Activated CD4-positive, alpha-beta memory T cell treated with anti-CD3 and anti-CD28 coated beads, Interleukin-2, amount 10 ng/mL, durations not matched to agents 7 days and 5 days (primary cell): Measurements from ENCODE around the gene CLCNKB. TPM values are rescaled to one million over a fixed set of nuclear protein-coding genes. Genes with fewer than 3 reads are reported as not detected.
"Not testable (repeated sequence)": the region's sequence is repeated elsewhere in the genome, so short reads cannot be mapped to it uniquely, and the experiment has no call there.

Experiments
- CTCF ChIA-PET: fragments of 350-600 bp; sonication (Branson Sonifier 250); formaldehyde crosslinking; loops from one replicate; lab custom pipeline; 2021; ENCODE audit warnings: antibody characterized with exemption, inconsistent platforms; lab: Charles Lee
- POLR2A ChIA-PET: fragments of 350-600 bp; sonication (Branson Sonifier 250); formaldehyde crosslinking; loops from one replicate; lab custom pipeline; 2021; ENCODE audit warnings: antibody characterized with exemption; lab: Charles Lee
- DNase-seq: peaks from one replicate; pipeline ENCODE4 v3.0.0-alpha.2; 2020
- H3K27ac Mint-ChIP-seq: one replicate; pipeline ENCODE4 v1.8.0; 2021; ENCODE audit warnings: mild to moderate bottlenecking, mixed read lengths
- H3K27me3 Mint-ChIP-seq: one replicate; pipeline ENCODE4 v1.8.0; 2021; ENCODE audit warnings: mixed read lengths
- H3K36me3 Mint-ChIP-seq: one replicate; pipeline ENCODE4 v1.8.0; 2021; ENCODE audit warnings: low read depth, mixed read lengths
- H3K4me1 Mint-ChIP-seq: one replicate; pipeline ENCODE4 v1.8.0; 2021; ENCODE audit warnings: mixed read lengths
- H3K4me3 Mint-ChIP-seq: one replicate; pipeline ENCODE4 v1.8.0; 2021; ENCODE audit warnings: mild to moderate bottlenecking, mixed read lengths
- H3K9me3 Mint-ChIP-seq: one replicate; pipeline ENCODE4 v1.8.0; 2021; ENCODE audit warnings: mixed read lengths
- total RNA-seq, 2 experiments: library from RNA; stranded (reverse); gene quantifications; one replicate each; pipeline ENCODE4 v1.2.3, GENCODE V29; 2021

The CLCNKB gene
- total RNA-seq, 2 experiments from 2014 or later: not detected

DNA sequence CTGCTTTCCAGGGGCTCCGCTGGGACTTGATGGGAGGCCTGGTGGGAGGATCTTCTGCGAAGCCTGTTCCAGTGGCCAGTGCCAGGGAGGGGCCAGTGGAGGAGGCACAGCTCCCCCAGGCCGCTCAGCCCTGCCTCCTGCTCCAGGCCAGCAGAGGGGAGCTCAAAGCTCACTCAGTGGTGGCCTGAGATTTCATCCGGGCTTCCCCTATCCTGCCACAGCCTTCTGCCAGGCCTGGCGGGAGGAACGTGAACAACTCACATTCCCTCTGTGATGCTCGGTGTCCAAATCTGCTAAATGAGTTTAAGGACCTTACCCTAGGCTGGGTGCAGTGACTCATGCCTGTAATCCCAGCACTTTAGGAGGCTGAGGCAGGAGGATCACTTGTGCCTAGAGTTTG, 3.3 kb downstream of the CLCNKB start:
- no peak for DNase-seq
- no peaks in the 10 kb centered on the region for H3K4me1 Mint-ChIP-seq
- ChIA-PET CTCF (interaction anchor here (1.3 kb wide), 1 partner anchor 36 kb away, joined by 4 read pairs; no protein-coding TSS in a partner anchor), POLR2A (interaction anchor here (1.2 kb wide), 1 partner anchor 98 kb away, joined by 3 read pairs; no protein-coding TSS in a partner anchor)
- no peak overlapping the region for H3K4me3 Mint-ChIP-seq
- H3K36me3 Mint-ChIP-seq: no peaks in the 10 kb centered on the region
- peaks cover 9% of the 10 kb centered on the region for H3K27me3 Mint-ChIP-seq
- no peak overlapping the region for H3K27ac Mint-ChIP-seq
- H3K9me3 Mint-ChIP-seq: no peaks in the 10 kb centered on the region

DNA sequence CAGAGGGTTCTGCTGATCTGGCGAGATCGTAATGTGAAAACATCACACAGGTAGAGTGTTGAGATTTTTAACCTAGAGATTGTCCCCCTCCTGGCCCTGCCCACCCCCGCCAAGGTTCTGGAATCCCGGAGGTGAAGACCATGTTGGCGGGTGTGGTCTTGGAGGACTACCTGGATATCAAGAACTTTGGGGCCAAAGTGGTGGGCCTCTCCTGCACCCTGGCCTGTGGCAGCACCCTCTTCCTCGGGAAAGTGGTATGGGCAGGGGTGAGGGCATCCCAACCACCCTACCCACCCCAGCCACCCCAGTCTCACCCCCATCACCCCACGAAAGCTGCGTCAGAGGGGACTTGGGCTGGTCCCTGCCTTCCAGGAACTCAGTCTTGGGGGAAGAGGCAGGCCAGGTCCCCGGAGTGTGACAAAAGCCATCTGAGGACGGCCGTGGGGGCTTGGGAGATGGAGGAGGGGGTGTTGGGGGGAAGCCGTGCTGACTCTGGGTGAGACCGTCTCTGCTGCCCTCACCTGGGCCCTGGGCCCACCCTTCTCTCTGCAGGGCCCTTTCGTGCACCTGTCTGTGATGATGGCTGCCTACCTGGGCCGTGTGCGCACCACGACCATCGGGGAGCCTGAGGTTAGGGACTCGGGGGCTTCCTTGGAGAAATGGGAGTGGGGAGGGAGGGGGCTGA, 4.4 kb downstream of the CLCNKB start:
- ChIA-PET CTCF (interaction anchor here (1.3 kb wide), 1 partner anchor 35 kb away, joined by 4 read pairs; no protein-coding TSS in a partner anchor), POLR2A (interaction anchor here (1.2 kb wide), 1 partner anchor 99 kb away, joined by 3 read pairs; no protein-coding TSS in a partner anchor)
- Mint-ChIP-seq H3K9me3 (no peaks in the 10 kb centered on the region), H3K36me3 (no peaks in the 10 kb centered on the region), H3K27me3 (peaks cover 9% of the 10 kb centered on the region), H3K4me1 (no peaks in the 10 kb centered on the region), H3K4me3 (no peak overlapping the region), H3K27ac (no peak overlapping the region)
- no peak for DNase-seq

DNA sequence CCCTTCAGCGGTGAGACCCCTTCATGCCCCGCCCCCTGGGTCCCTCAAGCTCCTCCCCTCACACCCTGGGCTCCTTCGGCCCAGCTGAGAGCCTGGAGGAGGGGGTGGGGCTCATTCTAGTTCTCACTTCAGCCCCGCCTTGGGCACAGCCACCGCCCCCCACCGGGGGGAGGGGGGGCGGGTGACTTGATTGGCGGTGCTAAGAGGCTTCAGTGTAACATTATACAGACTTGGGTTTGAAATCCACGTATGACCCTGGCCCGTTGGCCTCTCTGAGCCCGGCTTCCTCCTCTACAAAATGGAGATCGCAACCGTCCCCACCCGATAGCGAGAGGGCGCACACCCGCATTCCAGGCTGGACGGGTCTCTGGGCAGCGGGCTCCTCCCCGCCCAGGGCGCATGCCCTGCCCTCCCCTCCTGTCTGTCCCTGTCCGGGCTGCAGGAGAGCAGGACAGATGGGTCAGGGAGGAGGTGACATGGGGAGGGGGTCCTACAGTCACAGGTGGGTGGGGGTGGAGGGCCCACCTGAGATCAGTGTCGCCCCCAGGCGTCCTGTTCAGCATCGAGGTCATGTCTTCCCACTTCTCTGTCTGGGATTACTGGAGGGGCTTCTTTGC, 5.1 kb downstream of the CLCNKB start:
- Mint-ChIP-seq H3K4me3 (no peak overlapping the region), H3K27ac (no peak overlapping the region), H3K9me3 (no peaks in the 10 kb centered on the region), H3K4me1 (no peaks in the 10 kb centered on the region), H3K27me3 (peaks cover 9% of the 10 kb centered on the region), H3K36me3 (no peaks in the 10 kb centered on the region)
- POLR2A ChIA-PET: no interaction called here
- CTCF ChIA-PET: no interaction called here
- no peak for DNase-seq

DNA sequence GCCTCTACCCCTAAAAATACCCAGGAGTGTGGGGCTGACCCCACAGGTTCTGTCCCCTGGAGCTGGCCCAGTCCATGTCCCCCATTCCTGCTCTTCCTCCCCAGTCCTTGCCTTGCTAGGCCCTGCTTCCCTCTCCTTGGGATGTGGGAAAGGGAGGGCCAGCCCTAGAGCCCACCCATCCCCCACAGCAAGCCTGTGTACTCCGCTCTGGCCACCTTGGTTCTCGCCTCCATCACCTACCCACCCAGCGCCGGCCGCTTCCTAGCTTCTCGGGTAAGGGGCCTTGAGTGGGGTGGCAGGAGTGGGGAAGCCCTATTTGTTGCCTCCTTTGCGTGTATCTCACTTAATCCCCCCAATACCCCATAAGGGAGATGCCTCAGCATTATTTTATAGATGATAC, 6.7 kb downstream of the CLCNKB start:
- Mint-ChIP-seq H3K4me1 (peaks cover 4% of the 10 kb centered on the region), H3K9me3 (no peaks in the 10 kb centered on the region), H3K36me3 (no peaks in the 10 kb centered on the region), H3K4me3 (no peak overlapping the region), H3K27ac (no peak overlapping the region), H3K27me3 (peaks cover 9% of the 10 kb centered on the region)
- ChIA-PET CTCF (no interaction called here), POLR2A (no interaction called here)
- no peak for DNase-seq

DNA sequence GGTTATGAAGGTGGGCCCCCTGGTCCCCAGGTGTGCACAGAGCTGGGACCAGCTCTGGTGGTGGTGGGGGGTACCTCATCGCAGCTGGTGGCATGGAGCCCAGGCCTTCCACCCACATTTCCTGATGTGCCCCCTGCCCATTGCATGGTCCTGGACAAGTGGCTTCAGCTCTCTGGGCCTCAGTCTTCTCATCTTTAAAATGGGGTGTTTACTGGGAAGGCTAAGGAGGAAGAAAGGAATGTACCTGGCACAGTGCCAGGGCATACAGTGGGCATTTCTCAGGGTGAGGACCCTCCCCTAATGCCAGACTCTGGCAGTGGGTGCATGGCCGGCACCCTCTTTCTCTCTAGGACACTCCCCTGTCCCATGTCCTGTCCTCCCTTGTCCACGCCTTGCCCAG, 7.5 kb downstream of the CLCNKB start:
- Mint-ChIP-seq H3K27me3 (peaks cover 9% of the 10 kb centered on the region), H3K4me3 (no peak overlapping the region), H3K27ac (no peak overlapping the region), H3K4me1 (peaks cover 8% of the 10 kb centered on the region), H3K36me3 (no peaks in the 10 kb centered on the region), H3K9me3 (no peaks in the 10 kb centered on the region)
- POLR2A ChIA-PET: no interaction called here
- DNase-seq: no peak
- CTCF ChIA-PET: no interaction called here

DNA sequence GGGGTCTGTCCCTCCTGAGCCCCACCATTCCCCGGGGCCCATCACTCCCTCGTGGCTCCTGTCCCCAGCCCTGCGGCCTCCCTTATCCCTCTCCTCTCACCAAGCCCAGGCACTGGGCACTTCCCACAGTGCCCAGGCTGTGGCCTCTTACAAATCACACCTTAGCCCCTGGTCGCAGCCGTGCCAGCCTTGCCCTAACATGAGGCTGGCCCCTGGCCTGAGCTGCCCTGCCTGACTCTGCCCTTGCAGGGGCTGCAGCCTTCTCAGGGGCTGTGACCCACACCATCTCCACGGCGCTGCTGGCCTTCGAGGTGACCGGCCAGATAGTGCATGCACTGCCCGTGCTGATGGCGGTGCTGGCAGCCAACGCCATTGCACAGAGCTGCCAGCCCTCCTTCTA, 8.4 kb downstream of the CLCNKB start:
- H3K27me3 Mint-ChIP-seq, H3K36me3 Mint-ChIP-seq, POLR2A ChIA-PET, H3K27ac Mint-ChIP-seq, DNase-seq, CTCF ChIA-PET, H3K9me3 Mint-ChIP-seq, H3K4me3 Mint-ChIP-seq: not testable (repeated sequence)
- H3K4me1 Mint-ChIP-seq: peaks cover 11% of the 10 kb centered on the region

DNA sequence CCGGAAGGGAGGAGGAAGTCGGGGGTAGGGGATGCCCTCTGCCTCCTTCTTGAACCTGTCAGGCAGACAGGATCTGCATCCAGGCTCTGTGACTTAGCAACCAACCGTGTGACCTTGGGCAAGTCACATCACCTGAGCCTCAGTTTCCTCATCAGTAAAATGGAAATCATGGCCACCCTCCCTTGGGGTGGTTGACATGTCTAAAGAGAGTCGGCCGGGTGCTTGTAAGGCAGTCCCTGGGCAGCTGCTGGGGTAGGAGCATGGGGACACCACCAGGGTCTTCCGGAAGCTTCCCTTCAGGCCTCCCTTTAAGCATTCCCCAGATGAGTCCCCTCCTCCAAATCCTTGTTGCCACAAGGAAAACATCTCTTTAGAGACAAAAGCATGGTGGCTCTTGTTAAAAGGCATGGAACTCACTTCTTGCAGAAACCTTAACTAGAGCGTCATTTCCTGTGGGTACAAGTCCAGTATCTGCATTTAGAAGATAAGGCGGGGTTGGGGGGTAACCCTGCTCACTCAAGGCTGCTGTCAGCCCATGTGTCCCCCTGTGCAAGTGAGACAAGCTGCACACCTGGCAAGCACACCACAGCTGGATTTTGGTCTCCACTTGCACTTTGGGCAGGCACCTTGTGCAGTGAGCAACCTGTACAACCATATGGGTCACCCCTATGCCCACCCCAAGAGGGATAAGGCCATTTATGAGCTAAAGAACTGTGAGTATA, 10.4 kb downstream of the CLCNKB start:
- no peak for DNase-seq
- H3K4me3 Mint-ChIP-seq: no peak overlapping the region
- H3K36me3 Mint-ChIP-seq: no peaks in the 10 kb centered on the region
- CTCF ChIA-PET: interaction anchor here (0.8 to 3.0 kb wide), 8 partner anchors 13 to 262 kb away, joined by 3 to 16 read pairs (median 3); partner anchors contain the start of gene FAM131C
- POLR2A ChIA-PET: no interaction called here
- H3K4me1 Mint-ChIP-seq: peaks cover 11% of the 10 kb centered on the region
- H3K27ac Mint-ChIP-seq: no peak overlapping the region
- peaks cover 3% of the 10 kb centered on the region for H3K27me3 Mint-ChIP-seq
- no peaks in the 10 kb centered on the region for H3K9me3 Mint-ChIP-seq

DNA sequence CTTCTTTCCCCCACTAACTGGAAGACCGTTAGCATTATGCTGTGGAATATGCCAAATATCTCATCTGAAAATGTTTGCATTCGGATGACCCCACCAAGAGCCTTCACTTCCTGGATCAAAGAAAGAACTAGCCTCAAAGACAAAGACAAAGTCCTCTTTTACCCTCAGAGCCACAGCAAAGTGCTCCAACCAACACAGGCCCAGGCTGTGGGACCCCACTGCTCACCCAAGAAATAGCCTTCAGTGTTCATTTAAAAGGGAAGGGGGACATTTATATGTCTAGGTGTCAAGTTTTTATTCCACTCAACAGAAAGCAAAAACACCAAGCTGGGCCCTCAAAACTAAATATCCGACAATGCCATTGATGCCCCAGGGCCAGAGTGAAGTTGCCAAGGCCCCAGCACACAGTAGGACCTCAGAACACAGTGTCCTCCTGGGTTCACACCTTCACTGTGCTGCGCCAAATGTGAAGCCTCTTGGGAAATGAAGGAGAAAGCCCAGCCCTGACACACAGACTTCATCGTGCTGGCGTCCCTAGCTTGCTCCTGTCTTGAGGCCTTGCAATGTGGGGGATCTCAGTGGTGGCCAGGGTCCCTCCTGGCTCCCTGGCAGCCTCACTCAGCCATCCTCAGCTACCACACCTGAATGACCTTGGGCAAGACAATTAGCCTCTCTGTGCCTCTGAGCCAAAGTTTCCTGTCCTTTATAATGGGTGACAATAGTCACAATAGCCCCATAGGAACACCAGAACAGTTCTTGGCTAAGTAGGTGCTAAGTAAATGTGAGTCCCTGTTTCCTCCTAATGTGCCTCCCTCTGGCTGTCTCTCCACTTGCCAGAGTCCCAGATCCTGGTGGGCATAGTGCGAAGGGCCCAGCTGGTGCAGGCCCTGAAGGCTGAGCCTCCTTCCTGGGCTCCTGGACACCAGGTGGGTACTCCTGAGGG, 11.3 kb downstream of the CLCNKB start:
- no peak for DNase-seq
- no peak overlapping the region for H3K27ac Mint-ChIP-seq
- no peaks in the 10 kb centered on the region for H3K27me3 Mint-ChIP-seq
- H3K4me1 Mint-ChIP-seq: peaks cover 11% of the 10 kb centered on the region
- CTCF ChIA-PET: interaction anchor here (0.6 to 3.0 kb wide), 15 partner anchors 10 to 265 kb away, joined by 3 to 16 read pairs (median 4); partner anchors contain the start of gene FAM131C
- POLR2A ChIA-PET: no interaction called here
- H3K9me3 Mint-ChIP-seq: no peaks in the 10 kb centered on the region
- H3K36me3 Mint-ChIP-seq: no peaks in the 10 kb centered on the region
- H3K4me3 Mint-ChIP-seq: no peak overlapping the region

DNA sequence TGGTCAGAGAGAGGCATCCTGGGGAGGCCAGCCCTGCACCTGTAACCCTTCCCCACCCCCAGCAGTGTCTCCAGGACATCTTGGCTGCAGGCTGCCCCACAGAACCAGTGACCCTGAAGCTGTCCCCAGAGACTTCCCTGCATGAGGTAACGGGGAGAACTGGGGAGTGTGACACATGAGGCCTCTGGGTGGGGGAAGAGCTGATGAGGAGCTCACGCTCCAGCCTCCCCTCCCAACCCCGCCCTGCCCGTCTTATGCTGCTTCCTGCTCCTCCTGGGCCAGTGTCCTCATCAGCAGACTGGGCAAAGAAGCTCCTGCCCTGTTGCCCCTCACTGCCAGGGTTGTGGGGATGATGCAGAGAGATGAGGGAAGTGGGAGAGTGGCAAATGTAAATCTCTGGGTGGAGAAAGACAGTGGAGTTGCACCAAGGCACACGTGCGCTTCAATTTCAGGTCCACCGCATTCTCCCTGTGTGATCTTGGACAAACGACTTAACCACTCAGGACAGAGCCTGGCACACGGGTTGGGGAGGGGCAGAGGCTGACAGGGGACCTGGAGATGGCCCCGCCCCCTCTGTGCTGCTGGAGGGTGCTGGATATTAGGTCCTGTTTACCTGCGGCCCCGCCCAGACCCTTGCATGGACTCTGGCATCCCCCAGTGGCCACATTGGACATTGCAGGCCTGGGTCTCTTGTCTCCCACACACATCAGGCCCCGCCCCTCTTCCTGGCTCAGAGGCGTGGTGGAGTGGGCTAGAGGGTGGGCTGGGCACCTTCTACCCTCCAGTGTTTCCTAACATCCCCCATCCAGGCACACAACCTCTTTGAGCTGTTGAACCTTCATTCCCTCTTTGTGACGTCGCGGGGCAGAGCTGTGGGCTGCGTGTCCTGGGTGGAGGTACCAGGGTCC, 12.3 kb downstream of the CLCNKB start:
- no peaks in the 10 kb centered on the region for H3K36me3 Mint-ChIP-seq
- H3K27ac Mint-ChIP-seq: no peak overlapping the region
- peak; percentile 89 for DNase-seq
- POLR2A ChIA-PET: no interaction called here
- H3K9me3 Mint-ChIP-seq: no peaks in the 10 kb centered on the region
- peaks cover 12% of the 10 kb centered on the region for H3K4me1 Mint-ChIP-seq
- CTCF ChIA-PET: interaction anchor here (0.6 to 3.0 kb wide), 13 partner anchors 9 to 264 kb away, joined by 3 to 16 read pairs (median 4); partner anchors contain the start of gene FAM131C
- H3K4me3 Mint-ChIP-seq: no peak overlapping the region
- H3K27me3 Mint-ChIP-seq: peaks cover 2% of the 10 kb centered on the region

DNA sequence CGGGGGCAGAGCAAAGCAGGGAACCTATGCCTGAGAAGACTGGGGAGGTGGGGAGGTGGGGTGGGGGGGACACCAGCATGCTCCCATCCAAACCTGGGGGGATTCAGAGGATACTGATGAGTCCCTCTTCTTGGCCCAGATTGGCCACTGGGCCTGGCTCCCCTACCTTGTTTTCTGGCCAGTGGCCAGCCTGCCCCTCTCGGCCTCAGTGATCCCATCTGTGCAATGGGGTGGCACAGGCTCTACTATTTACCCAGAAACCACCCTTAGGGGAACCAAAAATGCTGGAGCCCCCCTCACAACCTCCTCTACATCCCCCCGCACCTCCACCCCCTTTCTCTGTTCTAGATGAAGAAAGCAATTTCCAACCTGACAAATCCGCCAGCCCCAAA, 12.9 kb downstream of the CLCNKB start:
- H3K9me3 Mint-ChIP-seq, H3K27ac Mint-ChIP-seq, POLR2A ChIA-PET, DNase-seq, H3K27me3 Mint-ChIP-seq, H3K4me3 Mint-ChIP-seq, H3K36me3 Mint-ChIP-seq: not testable (repeated sequence)
- H3K4me1 Mint-ChIP-seq: peaks cover 12% of the 10 kb centered on the region
- CTCF ChIA-PET: interaction anchor here (0.6 to 3.0 kb wide), 8 partner anchors 9 to 265 kb away, joined by 3 to 16 read pairs (median 4); partner anchors contain the start of gene FAM131C

DNA sequence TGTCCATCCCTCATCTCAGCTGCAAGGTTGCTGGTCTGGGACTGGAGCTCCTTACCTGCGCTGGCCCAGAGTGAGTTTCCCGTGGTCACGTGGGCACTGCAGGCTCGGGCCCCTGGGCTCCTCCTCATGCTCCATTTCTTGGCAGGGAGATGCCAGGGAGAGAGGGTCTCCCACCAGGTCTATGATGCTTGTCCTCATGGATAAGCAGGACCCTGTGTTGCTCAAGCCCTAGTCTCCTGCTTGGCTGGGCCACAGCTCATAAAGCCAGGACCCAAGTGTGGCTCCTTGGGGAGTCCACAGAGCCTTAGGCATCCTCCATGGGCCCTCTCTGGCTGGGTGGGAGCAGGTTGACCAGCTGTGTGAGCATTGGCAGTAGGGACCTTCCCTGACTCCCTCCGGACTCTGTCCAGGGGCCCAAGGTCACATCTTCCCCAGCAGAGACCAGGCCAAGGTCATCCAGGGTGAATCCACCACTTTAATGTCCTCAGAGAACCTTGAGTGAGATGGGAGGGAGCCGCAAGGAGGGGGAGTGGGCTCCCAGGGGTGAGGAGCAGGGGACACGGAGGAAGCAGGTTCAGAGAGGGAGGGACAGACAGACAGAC, 13.8 kb downstream of the CLCNKB start:
- peaks cover 13% of the 10 kb centered on the region for H3K4me1 Mint-ChIP-seq
- CTCF ChIA-PET: interaction anchor here (0.8 to 2.3 kb wide), 6 partner anchors 13 to 242 kb away, joined by 3 to 11 read pairs (median 4); partner anchors contain the start of gene FAM131C
- DNase-seq, H3K27ac Mint-ChIP-seq, POLR2A ChIA-PET, H3K9me3 Mint-ChIP-seq, H3K27me3 Mint-ChIP-seq, H3K4me3 Mint-ChIP-seq, H3K36me3 Mint-ChIP-seq: not testable (repeated sequence)
